ENCODE results near the gene FRA10AC1. TPM values are rescaled to one million over a fixed set of nuclear protein-coding genes. Genes with fewer than 3 reads are reported as not detected.
A peak's percentile ranks its signal among the peaks of the same experiment; 100 is the strongest.
"Not testable (repeated sequence)": the region's sequence is repeated elsewhere in the genome, so short reads cannot be mapped to it uniquely, and the experiment has no call there.

FRA10AC1 gene
- total RNA-seq, 1 experiment from 2014 or later = 7.5 TPM

- Histone ChIP-seq H3K4me3 (no peak overlapping the region), H3K4me1 (replicated peaks) (no peaks in the 10 kb centered on the region), H3K9me3 (replicated peaks) (no peaks in the 10 kb centered on the region), H3K36me3 (no peaks in the 10 kb centered on the region), H3K27me3 (replicated peaks) (no peaks in the 10 kb centered on the region), H3K27ac (no peak overlapping the region)
- DNase-seq (ENCODE audit: low read depth in 1 of 2, low spot score in 2 of 2) = no peak
Measured at GRCh38 chr10:93718937-93719725, 16.7 kb upstream of the FRA10AC1 start.

GRCh38 chr10:93716766-93717165 is 14.4 kb upstream of the FRA10AC1 start:
- H3K27ac ChIP-seq = no peak overlapping the region
- H3K4me3 ChIP-seq = no peak overlapping the region
- no peaks in the 10 kb centered on the region for H3K9me3 ChIP-seq (replicated peaks)
- H3K4me1 ChIP-seq (replicated peaks) = no peaks in the 10 kb centered on the region
- H3K36me3 ChIP-seq = no peaks in the 10 kb centered on the region
- DNase-seq (ENCODE audit: low read depth in 1 of 2, low spot score in 2 of 2) = no peak
- no peaks in the 10 kb centered on the region for H3K27me3 ChIP-seq (replicated peaks)

GRCh38 chr10:93715345-93715744 is 13.0 kb upstream of the FRA10AC1 start:
- H3K36me3 ChIP-seq = no peaks in the 10 kb centered on the region
- no peak overlapping the region for H3K4me3 ChIP-seq
- DNase-seq (ENCODE audit: low read depth in 1 of 2, low spot score in 2 of 2) = no peak
- H3K27ac ChIP-seq = no peak overlapping the region
- no peaks in the 10 kb centered on the region for H3K9me3 ChIP-seq (replicated peaks)
- H3K27me3 ChIP-seq (replicated peaks) = no peaks in the 10 kb centered on the region
- no peaks in the 10 kb centered on the region for H3K4me1 ChIP-seq (replicated peaks)

- no peak for DNase-seq (ENCODE audit: low read depth in 1 of 2, low spot score in 2 of 2)
- H3K4me1 ChIP-seq (replicated peaks) = no peaks in the 10 kb centered on the region
- H3K27ac ChIP-seq = no peak overlapping the region
- no peaks in the 10 kb centered on the region for H3K36me3 ChIP-seq
- no peak overlapping the region for H3K4me3 ChIP-seq
- no peaks in the 10 kb centered on the region for H3K9me3 ChIP-seq (replicated peaks)
- no peaks in the 10 kb centered on the region for H3K27me3 ChIP-seq (replicated peaks)
Measured at GRCh38 chr10:93712593-93712992, 10.2 kb upstream of the FRA10AC1 start.

GRCh38 chr10:93711891-93712290 is 9.5 kb upstream of the FRA10AC1 start:
- no peak overlapping the region for H3K4me3 ChIP-seq
- no peaks in the 10 kb centered on the region for H3K27me3 ChIP-seq (replicated peaks)
- H3K4me1 ChIP-seq (replicated peaks) = no peaks in the 10 kb centered on the region
- DNase-seq (ENCODE audit: low read depth in 1 of 2, low spot score in 2 of 2) = no peak
- H3K9me3 ChIP-seq (replicated peaks) = no peaks in the 10 kb centered on the region
- H3K27ac ChIP-seq = no peak overlapping the region
- no peaks in the 10 kb centered on the region for H3K36me3 ChIP-seq

GRCh38 chr10:93710333-93710909 is 8.0 kb upstream of the FRA10AC1 start:
- Histone ChIP-seq H3K27me3 (replicated peaks) (no peaks in the 10 kb centered on the region), H3K4me3 (no peak overlapping the region), H3K9me3 (replicated peaks) (no peaks in the 10 kb centered on the region), H3K27ac (no peak overlapping the region), H3K4me1 (replicated peaks) (no peaks in the 10 kb centered on the region), H3K36me3 (no peaks in the 10 kb centered on the region)
- DNase-seq (ENCODE audit: low read depth in 1 of 2, low spot score in 2 of 2) = no peak

GRCh38 chr10:93707623-93708022 is 5.2 kb upstream of the FRA10AC1 start:
- DNase-seq (ENCODE audit: low read depth in 1 of 2, low spot score in 2 of 2) = no peak
- Histone ChIP-seq H3K27me3 (replicated peaks) (no peaks in the 10 kb centered on the region), H3K36me3 (no peaks in the 10 kb centered on the region), H3K4me1 (replicated peaks) (peaks cover 3% of the 10 kb centered on the region; the same call in 1 of the 2 replicates), H3K9me3 (replicated peaks) (no peaks in the 10 kb centered on the region), H3K27ac (no peak overlapping the region), H3K4me3 (no peak overlapping the region)

GRCh38 chr10:93704451-93704850 is 2.1 kb upstream of the FRA10AC1 start:
- Histone ChIP-seq H3K27me3 (replicated peaks) (no peaks in the 10 kb centered on the region), H3K27ac (no peak overlapping the region), H3K4me1 (replicated peaks) (peaks cover 9% of the 10 kb centered on the region), H3K9me3 (replicated peaks) (no peaks in the 10 kb centered on the region), H3K36me3 (peaks cover under 1% of the 10 kb centered on the region), H3K4me3 (no peak overlapping the region)
- DNase-seq (ENCODE audit: low read depth in 1 of 2, low spot score in 2 of 2) = no peak

- no peak for DNase-seq (ENCODE audit: low read depth in 1 of 2, low spot score in 2 of 2)
- Histone ChIP-seq H3K27ac (no peak overlapping the region), H3K36me3 (peaks cover 7% of the 10 kb centered on the region), H3K4me1 (replicated peaks) (peaks cover 9% of the 10 kb centered on the region), H3K9me3 (replicated peaks) (no peaks in the 10 kb centered on the region), H3K4me3 (no peak overlapping the region), H3K27me3 (replicated peaks) (no peaks in the 10 kb centered on the region)
Measured at GRCh38 chr10:93703841-93704240, 1.4 kb upstream of the FRA10AC1 start.

GRCh38 chr10:93703066-93703465 is 674 bp upstream of the FRA10AC1 start:
- Histone ChIP-seq H3K4me1 (replicated peaks) (peaks cover 9% of the 10 kb centered on the region), H3K27me3 (replicated peaks) (no peaks in the 10 kb centered on the region), H3K36me3 (peaks cover 11% of the 10 kb centered on the region), H3K9me3 (replicated peaks) (no peaks in the 10 kb centered on the region), H3K27ac (peak overlapping the region; percentile 36), H3K4me3 (peak overlapping the region; percentile 42)
- DNase-seq (ENCODE audit: low read depth in 1 of 2, low spot score in 2 of 2) = no peak

- Histone ChIP-seq H3K36me3 (peaks cover 19% of the 10 kb centered on the region), H3K4me1 (replicated peaks) (peaks cover 9% of the 10 kb centered on the region)
- no peak for DNase-seq (ENCODE audit: low read depth in 1 of 2, low spot score in 2 of 2)
Measured at GRCh38 chr10:93701866-93702209, 554 bp downstream of the FRA10AC1 start.

GRCh38 chr10:93697207-93697606 is 5.2 kb downstream of the FRA10AC1 start:
- Histone ChIP-seq H3K36me3 (peaks cover 42% of the 10 kb centered on the region), H3K9me3 (replicated peaks) (no peaks in the 10 kb centered on the region), H3K27ac (no peak overlapping the region), H3K27me3 (replicated peaks) (no peaks in the 10 kb centered on the region), H3K4me3 (no peak overlapping the region), H3K4me1 (replicated peaks) (peaks cover 6% of the 10 kb centered on the region; the same call in 1 of the 2 replicates)
- no peak for DNase-seq (ENCODE audit: low read depth in 1 of 2, low spot score in 2 of 2)

More at GRCh38 chr10:93701866-93702209, 554 bp downstream of the FRA10AC1 start:
- H3K27me3 ChIP-seq (replicated peaks) = no peaks in the 10 kb centered on the region
- no peaks in the 10 kb centered on the region for H3K9me3 ChIP-seq (replicated peaks)
- peak overlapping the region; percentile 45 for H3K27ac ChIP-seq
- H3K4me3 ChIP-seq = peak overlapping the region; percentile 42

- H3K27me3 ChIP-seq (replicated peaks); H3K9me3 ChIP-seq (replicated peaks); H3K27ac ChIP-seq; H3K4me3 ChIP-seq; H3K4me1 ChIP-seq (replicated peaks); DNase-seq (ENCODE audit: low read depth in 1 of 2, low spot score in 2 of 2): not testable (repeated sequence)
- peaks cover 46% of the 10 kb centered on the region for H3K36me3 ChIP-seq
Measured at GRCh38 chr10:93696582-93696981, 5.8 kb downstream of the FRA10AC1 start.

GRCh38 chr10:93695740-93696139 is 6.7 kb downstream of the FRA10AC1 start:
- H3K36me3 ChIP-seq = peaks cover 52% of the 10 kb centered on the region
- no peak for DNase-seq (ENCODE audit: low read depth in 1 of 2, low spot score in 2 of 2)
- no peaks in the 10 kb centered on the region for H3K4me1 ChIP-seq (replicated peaks)
- H3K27me3 ChIP-seq (replicated peaks) = no peaks in the 10 kb centered on the region
- H3K27ac ChIP-seq = no peak overlapping the region
- H3K4me3 ChIP-seq = no peak overlapping the region
- H3K9me3 ChIP-seq (replicated peaks) = no peaks in the 10 kb centered on the region

All from SJSA1 (cell line).